ENCODE results near the gene FRMD4A. TPM values are rescaled to one million over a fixed set of nuclear protein-coding genes. Genes with fewer than 3 reads are reported as not detected.

FRMD4A gene
- total RNA-seq, 1 experiment from 2014 or later = 7.0 TPM

DNA sequence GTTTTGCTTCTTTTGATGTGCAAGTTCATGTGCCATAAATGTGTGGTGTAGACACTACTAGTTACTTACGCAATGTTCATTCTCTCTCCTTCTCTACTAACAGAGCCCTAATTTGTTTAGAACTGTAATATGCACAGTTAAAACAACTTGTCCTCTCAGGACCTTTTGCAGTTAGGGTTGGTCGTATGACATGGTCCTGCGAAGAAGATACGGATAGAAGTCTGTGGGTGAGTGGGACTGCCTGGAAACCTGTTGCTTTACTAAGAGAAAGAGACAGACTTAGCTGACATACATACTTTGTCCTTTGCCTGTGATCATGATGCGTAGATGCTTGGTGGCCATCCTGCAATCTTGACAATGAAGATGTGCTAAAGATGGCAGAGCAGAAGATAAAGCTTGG lies 692.8 kb downstream of the FRMD4A start:
- intact Hi-C loops (cut with micrococcal nuclease; ENCODE audit: unreplicated experiment) = no loop called here
- H3K36me3 Mint-ChIP-seq (ENCODE audit: insufficient read depth, unreplicated experiment) = no peaks in the 10 kb centered on the region
- no peak overlapping the region for H3K27ac Mint-ChIP-seq (ENCODE audit: unreplicated experiment)
- H3K4me1 Mint-ChIP-seq (ENCODE audit: low read depth, unreplicated experiment) = no peaks in the 10 kb centered on the region
- DNase-seq = no peak
- no peak overlapping the region for H3K4me3 Mint-ChIP-seq (ENCODE audit: low read depth, unreplicated experiment)
- CTCF ChIA-PET = interaction anchor here (0.6 to 0.8 kb wide), 2 partner anchors 18 to 87 kb away, joined by 3 read pairs; no protein-coding TSS in a partner anchor
- BruUV-seq (replicated peaks) = no TSS peak
- H3K9me3 Mint-ChIP-seq (ENCODE audit: low read depth, unreplicated experiment) = peaks cover 12% of the 10 kb centered on the region
- H3K27me3 Mint-ChIP-seq (ENCODE audit: unreplicated experiment) = no peaks in the 10 kb centered on the region
- TF ChIP-seq, protein P1, sequence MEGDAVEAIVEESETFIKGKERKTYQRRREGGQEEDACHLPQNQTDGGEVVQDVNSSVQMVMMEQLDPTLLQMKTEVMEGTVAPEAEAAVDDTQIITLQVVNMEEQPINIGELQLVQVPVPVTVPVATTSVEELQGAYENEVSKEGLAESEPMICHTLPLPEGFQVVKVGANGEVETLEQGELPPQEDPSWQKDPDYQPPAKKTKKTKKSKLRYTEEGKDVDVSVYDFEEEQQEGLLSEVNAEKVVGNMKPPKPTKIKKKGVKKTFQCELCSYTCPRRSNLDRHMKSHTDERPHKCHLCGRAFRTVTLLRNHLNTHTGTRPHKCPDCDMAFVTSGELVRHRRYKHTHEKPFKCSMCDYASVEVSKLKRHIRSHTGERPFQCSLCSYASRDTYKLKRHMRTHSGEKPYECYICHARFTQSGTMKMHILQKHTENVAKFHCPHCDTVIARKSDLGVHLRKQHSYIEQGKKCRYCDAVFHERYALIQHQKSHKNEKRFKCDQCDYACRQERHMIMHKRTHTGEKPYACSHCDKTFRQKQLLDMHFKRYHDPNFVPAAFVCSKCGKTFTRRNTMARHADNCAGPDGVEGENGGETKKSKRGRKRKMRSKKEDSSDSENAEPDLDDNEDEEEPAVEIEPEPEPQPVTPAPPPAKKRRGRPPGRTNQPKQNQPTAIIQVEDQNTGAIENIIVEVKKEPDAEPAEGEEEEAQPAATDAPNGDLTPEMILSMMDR (IDR thresholded peaks at IDR 0.05; ENCODE audit: unreplicated experiment) = no peak

DNA sequence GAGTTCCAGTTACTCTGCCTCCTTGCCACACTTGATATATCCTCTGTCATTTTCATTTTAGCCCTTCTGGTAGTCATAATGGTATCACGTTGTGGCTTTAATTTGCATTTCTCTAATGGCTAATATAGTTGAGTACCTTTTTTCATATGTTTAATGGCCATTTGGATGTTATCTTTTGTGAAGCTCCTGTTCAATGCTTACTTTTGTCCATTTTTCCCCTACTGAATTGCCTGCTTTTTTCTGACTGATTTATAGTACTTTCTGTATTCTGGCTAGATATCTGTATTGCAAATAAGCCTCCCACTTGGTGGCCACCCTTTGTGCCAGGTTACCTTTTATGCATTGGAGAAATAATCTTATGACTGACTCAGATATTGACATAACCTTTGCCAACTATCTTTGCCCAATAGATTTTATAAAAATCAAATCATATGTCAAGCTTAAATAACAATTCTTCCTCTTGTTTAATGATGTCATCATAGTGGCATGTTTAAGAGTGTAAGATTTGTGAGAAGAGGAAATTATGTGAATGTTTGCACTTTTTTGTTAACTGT lies 693.3 kb downstream of the FRMD4A start:
- intact Hi-C loops (cut with micrococcal nuclease; ENCODE audit: unreplicated experiment) = no loop called here
- no peak overlapping the region for H3K27ac Mint-ChIP-seq (ENCODE audit: unreplicated experiment)
- CTCF ChIA-PET = interaction anchor here (0.6 to 0.8 kb wide), 2 partner anchors 17 to 88 kb away, joined by 3 read pairs; no protein-coding TSS in a partner anchor
- BruUV-seq (replicated peaks) = no TSS peak
- H3K9me3 Mint-ChIP-seq (ENCODE audit: low read depth, unreplicated experiment) = peaks cover 10% of the 10 kb centered on the region
- no peak for DNase-seq
- no peaks in the 10 kb centered on the region for H3K4me1 Mint-ChIP-seq (ENCODE audit: low read depth, unreplicated experiment)
- H3K36me3 Mint-ChIP-seq (ENCODE audit: insufficient read depth, unreplicated experiment) = no peaks in the 10 kb centered on the region
- TF ChIP-seq, protein P1 (IDR thresholded peaks at IDR 0.05; ENCODE audit: unreplicated experiment) = no peak
- H3K4me3 Mint-ChIP-seq (ENCODE audit: low read depth, unreplicated experiment) = no peak overlapping the region
- H3K27me3 Mint-ChIP-seq (ENCODE audit: unreplicated experiment) = no peaks in the 10 kb centered on the region

DNA sequence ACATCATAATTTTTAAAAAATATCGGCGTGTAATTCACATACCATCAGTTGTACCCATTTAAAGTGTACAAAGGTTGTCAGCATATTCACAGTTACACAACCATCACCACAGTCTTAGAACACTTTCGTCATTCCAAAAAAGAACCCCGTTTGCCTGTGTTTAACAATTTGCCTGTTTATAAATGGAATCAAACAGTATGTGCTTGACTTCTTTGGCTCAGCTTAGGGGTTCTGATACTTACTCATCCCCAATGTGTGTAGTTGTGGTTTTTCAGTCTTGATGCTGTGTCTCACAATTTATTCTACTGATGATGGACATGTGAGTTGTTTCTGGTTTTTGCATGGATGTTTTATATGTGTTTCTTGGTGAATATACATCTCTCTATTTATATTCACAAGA lies 693.9 kb downstream of the FRMD4A start:
- no peaks in the 10 kb centered on the region for H3K27me3 Mint-ChIP-seq (ENCODE audit: unreplicated experiment)
- H3K27ac Mint-ChIP-seq (ENCODE audit: unreplicated experiment) = no peak overlapping the region
- intact Hi-C loops (cut with micrococcal nuclease; ENCODE audit: unreplicated experiment) = no loop called here
- no peak for DNase-seq
- no TSS peak for BruUV-seq (replicated peaks)
- no peak overlapping the region for H3K4me3 Mint-ChIP-seq (ENCODE audit: low read depth, unreplicated experiment)
- TF ChIP-seq, protein P1 (IDR thresholded peaks at IDR 0.05; ENCODE audit: unreplicated experiment) = no peak
- peaks cover 5% of the 10 kb centered on the region for H3K9me3 Mint-ChIP-seq (ENCODE audit: low read depth, unreplicated experiment)
- no peaks in the 10 kb centered on the region for H3K4me1 Mint-ChIP-seq (ENCODE audit: low read depth, unreplicated experiment)
- CTCF ChIA-PET = no interaction called here
- no peaks in the 10 kb centered on the region for H3K36me3 Mint-ChIP-seq (ENCODE audit: insufficient read depth, unreplicated experiment)

DNA sequence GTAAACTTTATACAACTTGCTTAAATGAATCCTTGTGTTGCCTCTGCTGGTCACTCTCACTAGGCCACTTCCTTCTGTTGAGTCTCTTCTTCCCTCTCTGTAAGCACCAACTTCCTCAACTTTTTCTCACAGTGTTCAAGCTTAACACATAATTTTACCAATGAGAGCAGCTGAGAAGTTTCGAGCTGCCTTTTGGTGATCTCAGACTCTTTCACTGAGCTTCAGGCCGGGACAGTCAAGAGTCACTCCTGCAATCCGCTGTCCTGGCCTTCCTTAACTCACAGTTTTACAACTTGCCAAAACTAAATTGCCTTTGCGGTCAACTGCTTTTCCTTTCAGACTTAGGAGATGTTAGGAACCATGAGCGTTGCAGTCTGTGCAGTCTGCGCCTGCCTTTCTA lies 696.5 kb downstream of the FRMD4A start:
- no peak for DNase-seq
- no peaks in the 10 kb centered on the region for H3K9me3 Mint-ChIP-seq (ENCODE audit: low read depth, unreplicated experiment)
- H3K36me3 Mint-ChIP-seq (ENCODE audit: insufficient read depth, unreplicated experiment) = no peaks in the 10 kb centered on the region
- TF ChIP-seq, protein P1 (IDR thresholded peaks at IDR 0.05; ENCODE audit: unreplicated experiment) = no peak
- H3K4me1 Mint-ChIP-seq (ENCODE audit: low read depth, unreplicated experiment) = no peaks in the 10 kb centered on the region
- CTCF ChIA-PET = no interaction called here
- intact Hi-C loops (cut with micrococcal nuclease; ENCODE audit: unreplicated experiment) = no loop called here
- no peaks in the 10 kb centered on the region for H3K27me3 Mint-ChIP-seq (ENCODE audit: unreplicated experiment)
- no TSS peak for BruUV-seq (replicated peaks)
- no peak overlapping the region for H3K27ac Mint-ChIP-seq (ENCODE audit: unreplicated experiment)
- no peak overlapping the region for H3K4me3 Mint-ChIP-seq (ENCODE audit: low read depth, unreplicated experiment)
